HG03097 (cell line): ENCODE results near the gene TAGLN3.

ENCODE experiments used
- ATAC-seq: cut with Tn5 transposase; IDR thresholded peaks from one replicate; pipeline ENCODE4 v1.9.1; 2021; ENCODE audit not compliant: unreplicated experiment, low FRiP score

Gene TAGLN3

GRCh38 chr3:112043621-112044201 lies 45.0 kb downstream of the TAGLN3 start:
- peak; percentile 85 for ATAC-seq

- ATAC-seq: no peak
These were observed 47.9 kb downstream of the TAGLN3 start for GRCh38 chr3:112046599-112046998.

GRCh38 chr3:112047264-112047663 lies 48.5 kb downstream of the TAGLN3 start:
- ATAC-seq: no peak

- no peak for ATAC-seq
These were observed 50.2 kb downstream of the TAGLN3 start for GRCh38 chr3:112048911-112049310.

GRCh38 chr3:112053229-112053628 lies 54.5 kb downstream of the TAGLN3 start:
- no peak for ATAC-seq

GRCh38 chr3:112056451-112056929 lies 57.8 kb downstream of the TAGLN3 start:
- no peak for ATAC-seq

GRCh38 chr3:112059497-112059896 lies 60.8 kb downstream of the TAGLN3 start:
- ATAC-seq: no peak

- ATAC-seq: no peak
These were observed 62.4 kb downstream of the TAGLN3 start for GRCh38 chr3:112061152-112061551.
